Right kidney (tissue), 9 donors: ENCODE results near the gene CLOCK.
"Not testable (repeated sequence)": the region's sequence is repeated elsewhere in the genome, so short reads cannot be mapped to it uniquely, and the experiment has no call there.

ENCODE experiments used
- DNase-seq: peaks from one replicate; pipeline ENCODE4 v3.0.0-alpha.2; 2016
- long read RNA-seq, 8 donors: transcript quantifications; one replicate each; lab custom pipeline, GENCODE V29; 2026

The CLOCK gene
- long read RNA-seq, donor 1, result 0 reads
- long read RNA-seq, donor 2, partial matches to known transcripts, result 0 of 1 reads
- long read RNA-seq, donor 2, other reads (novel, unspliced or antisense), result 0 of 1 reads
- long read RNA-seq, donor 3, result 0 reads
- long read RNA-seq, donor 4, partial matches to known transcripts, result 0 of 2 reads
- long read RNA-seq, donor 4, other reads (novel, unspliced or antisense), result 0 of 2 reads
- long read RNA-seq, donor 5, result 0 reads
- long read RNA-seq, donor 6, result 0 reads
- long read RNA-seq, donor 7, partial matches to known transcripts, result 5 of 5 reads
- long read RNA-seq, donor 7, other reads (novel, unspliced or antisense), result 0 of 5 reads
- long read RNA-seq, donor 8, result 0 reads

GRCh38 chr4:55546756-55547465 lies at the start of gene CLOCK:
TSS of gene CLOCK (minus strand) at chr4:55546909. CDS start at chr4:55482785, 64,124 bp downstream.
- peak; percentile 100 for DNase-seq

DNA sequence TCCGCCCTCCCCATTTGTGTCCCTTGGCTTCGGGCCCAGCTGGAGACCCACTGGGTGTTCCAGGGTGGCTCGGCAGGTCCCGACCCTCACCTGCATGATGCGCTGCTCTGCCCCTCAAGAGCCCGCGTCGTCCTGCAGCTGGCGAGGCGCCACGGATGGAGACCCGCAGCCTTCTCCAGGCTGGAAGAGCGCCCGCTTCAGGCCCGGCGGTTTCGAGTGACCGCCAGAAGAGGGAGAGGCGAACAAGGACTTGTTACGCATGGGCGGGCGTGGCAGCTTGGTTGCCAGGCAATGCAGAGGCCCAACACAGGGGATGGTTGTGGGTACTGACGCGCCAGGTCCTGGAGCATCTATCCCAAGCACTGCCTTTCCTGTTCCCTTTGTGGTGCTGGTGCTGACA lies 45.3 kb upstream of the CLOCK start, which contains the start of gene PDCL2:
PDCL2 (minus strand) TSS at position 232 of the 400 bp plus-strand sequence; CDS start at position 96, 136 bp downstream.
- DNase-seq, result no peak

- no peak for DNase-seq
These were observed 41.5 kb upstream of the CLOCK start for GRCh38 chr4:55588160-55588559.

GRCh38 chr4:55582773-55583172 lies 36.1 kb upstream of the CLOCK start:
- DNase-seq, result not testable (repeated sequence)

- DNase-seq, result no peak
These were observed 31.8 kb upstream of the CLOCK start for GRCh38 chr4:55578341-55579010.

GRCh38 chr4:55575513-55575912 lies 28.8 kb upstream of the CLOCK start:
- no peak for DNase-seq

DNA sequence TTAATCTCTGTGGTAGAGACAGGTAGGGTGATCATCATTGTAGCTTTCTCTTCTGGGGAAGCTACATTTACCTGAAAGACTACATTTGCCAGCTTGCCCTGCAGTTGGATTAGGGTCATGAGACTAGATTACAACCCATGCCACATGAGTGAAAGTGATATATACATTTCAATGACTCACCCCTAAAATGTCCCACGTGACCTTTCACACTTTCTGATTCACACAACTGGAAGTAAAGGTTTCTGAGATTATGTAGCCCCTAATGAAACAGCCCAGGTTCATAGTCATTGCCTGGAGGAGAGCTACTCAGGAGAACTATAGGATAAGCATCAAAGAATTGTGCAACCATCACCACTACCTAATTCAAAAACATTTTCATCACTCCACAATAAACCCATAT lies 27.5 kb upstream of the CLOCK start:
- DNase-seq, result no peak

- no peak for DNase-seq
These were observed 25.1 kb upstream of the CLOCK start for GRCh38 chr4:55571806-55572205.

DNA sequence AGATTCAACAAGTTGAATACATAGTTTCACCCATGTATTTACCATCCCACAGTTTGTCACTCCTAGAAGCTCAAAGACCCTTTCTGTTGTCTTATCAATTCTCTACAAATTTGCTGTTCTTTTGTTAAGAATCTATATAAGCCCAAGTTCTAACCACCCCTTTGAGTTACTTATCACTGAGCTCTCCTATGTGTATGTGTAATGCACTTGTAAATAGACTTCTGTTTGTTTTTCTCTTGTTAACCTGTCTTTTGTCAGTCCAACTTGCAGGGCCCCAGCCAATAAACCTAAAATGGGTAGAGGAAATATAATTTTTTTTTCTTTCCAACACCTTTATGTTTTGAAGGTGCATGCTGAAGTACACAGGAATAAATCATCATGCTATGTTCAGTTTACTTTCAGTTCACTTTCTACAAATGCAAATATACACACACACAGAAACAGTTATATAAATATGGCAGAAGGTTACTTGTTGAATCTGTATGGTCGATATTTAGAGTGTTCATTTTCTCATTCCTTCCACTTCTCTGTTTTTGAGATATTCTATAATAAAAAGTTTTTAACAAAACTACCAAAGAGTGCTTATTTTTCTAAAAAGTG lies 22.3 kb upstream of the CLOCK start:
- no peak for DNase-seq

- DNase-seq, result no peak
These were observed 15.2 kb upstream of the CLOCK start for GRCh38 chr4:55561889-55562288.

- DNase-seq, result no peak
These were observed 13.4 kb upstream of the CLOCK start for GRCh38 chr4:55560096-55560495.

GRCh38 chr4:55554453-55555030 lies 7.8 kb upstream of the CLOCK start:
- DNase-seq, result no peak

DNA sequence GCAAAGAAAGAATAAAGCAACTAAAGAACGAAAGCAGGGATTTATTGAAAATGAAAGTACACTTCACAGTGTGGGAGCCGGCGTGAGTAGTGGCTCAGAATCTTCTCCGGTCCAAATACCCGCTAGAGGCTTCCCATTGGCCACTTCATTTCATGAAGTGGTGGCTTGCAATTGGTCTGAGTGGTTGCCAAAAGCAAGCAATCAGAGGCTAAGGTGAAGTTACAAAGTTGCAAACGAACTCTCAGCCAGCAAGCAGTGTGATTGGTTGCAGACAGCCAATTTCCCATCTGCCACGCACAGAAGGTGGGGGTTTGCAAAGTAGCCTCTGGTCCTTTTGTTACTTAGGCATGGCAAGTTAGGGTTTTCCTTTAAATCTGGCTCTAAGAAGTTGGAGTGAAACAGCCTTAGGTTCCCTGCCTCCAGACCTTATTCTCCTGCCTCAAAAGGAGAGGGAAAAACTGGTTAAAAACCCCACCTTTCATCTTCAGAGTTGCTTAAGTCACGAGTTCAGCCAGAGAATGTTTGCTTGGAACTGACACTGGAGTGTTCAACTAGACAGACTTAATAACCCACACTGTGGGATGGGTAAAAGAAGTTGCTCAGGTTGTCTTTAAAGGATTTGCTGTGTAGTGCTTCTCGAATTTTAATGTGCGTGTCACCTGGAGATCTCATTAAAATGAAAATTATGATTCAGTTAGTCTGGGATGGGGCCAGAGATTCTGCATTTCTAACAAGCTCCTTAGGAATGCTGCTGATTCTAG lies 6.9 kb upstream of the CLOCK start:
- DNase-seq, result no peak

GRCh38 chr4:55551964-55552363 lies 5.3 kb upstream of the CLOCK start:
- not testable (repeated sequence) for DNase-seq

- DNase-seq, result no peak
These were observed 3.2 kb upstream of the CLOCK start for GRCh38 chr4:55549888-55550287.

DNA sequence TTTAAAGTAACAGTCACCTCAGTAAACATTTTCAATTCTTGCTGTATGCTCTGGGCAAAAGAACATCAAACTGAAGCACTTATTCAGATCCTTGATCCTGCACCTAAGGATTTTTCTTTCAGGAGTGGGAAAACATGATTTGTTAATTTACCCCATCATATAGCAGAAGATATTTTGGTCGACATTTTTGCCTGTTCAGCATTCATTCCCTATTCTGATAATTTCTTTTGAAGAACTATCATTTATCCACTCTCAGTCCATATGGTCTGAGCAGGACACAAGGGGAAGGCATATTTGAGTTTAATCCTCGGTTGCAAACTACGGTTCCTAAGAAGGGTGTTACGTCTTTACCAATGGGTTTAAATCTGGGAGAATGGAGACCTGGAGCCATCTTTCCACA lies 1.2 kb upstream of the CLOCK start:
- DNase-seq, result no peak

GRCh38 chr4:55547466-55547770 lies 709 bp upstream of the CLOCK start:
- no peak for DNase-seq

GRCh38 chr4:55546506-55546755 lies 278 bp downstream of the CLOCK start:
- no peak for DNase-seq

DNA sequence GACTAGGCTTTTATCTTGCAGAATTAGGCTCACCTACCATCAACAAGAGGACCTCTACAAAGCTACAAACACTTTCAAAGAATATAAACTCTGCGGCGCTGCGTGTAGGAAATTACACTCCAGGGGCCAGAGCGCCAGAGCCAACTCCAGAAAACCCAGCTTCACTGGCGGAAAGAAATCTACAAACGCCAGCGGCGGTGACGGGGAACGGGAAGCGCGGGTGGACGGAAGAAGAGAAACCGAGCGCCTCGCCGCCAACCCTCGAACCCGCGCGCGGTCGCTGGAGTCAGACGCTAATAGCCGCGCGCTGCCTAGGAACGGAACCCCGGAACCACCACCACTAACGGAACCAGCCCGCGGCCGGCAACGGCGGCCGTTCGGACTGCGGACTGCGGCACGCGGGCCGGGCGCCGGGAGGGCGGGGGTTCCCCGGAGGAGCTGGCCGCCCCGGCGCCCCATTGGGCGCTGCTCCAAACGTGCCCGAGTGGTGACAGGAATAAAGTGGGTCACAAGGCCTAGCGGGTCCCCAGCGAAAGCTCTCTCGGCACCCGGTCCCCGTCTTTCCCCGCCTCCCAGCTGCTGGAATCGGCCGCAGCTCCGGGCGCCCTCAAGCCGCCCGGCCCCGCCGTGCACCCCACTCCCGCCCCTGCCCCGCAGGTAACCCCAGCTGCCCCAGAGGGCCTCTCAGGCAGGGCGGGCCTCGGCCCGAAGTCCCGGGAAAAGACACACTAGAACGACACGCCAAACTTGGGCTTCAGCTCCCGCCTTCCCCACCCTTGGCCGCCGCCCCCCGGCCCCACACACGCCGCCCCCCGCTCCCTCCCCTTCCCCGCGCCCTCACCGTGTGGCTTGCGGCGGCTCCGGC lies 836 bp downstream of the CLOCK start:
- peak; percentile 94 for DNase-seq

DNA sequence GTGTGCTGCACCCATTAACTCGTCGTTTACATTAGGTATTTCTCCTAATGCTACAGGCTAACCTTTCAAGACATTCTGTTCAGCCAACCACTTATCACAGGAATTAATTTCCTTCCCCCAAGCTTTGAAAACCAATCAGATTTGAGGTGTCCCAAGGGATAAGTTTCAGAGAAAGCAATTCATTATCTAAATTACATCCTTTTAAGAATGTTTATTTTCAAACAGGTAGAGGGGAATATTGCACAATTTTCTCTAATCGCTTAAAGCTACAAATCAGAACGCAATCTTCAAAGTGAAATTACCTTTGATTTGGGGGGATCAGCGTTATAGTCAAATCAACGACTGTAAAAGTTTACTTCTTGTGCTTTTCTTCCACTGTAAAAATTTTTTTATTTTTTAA lies 1.6 kb downstream of the CLOCK start:
- no peak for DNase-seq

DNA sequence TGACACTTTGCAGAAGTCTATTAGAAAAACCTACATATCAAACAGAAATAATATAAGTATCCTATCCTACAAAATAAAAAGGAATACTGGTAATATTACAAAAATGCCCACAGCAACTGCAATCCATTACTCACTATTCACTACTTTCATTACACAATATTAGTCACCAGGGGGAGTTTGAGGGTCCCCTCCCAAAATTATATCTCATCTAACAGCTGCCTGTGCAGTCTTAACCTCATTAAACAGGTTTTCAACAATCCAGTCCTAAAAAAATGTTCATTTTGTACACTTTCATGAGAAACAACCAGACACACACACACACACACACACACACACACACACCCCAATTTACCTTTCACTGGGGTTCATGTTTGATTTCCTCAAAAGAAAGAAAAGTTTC lies 2.9 kb downstream of the CLOCK start:
- DNase-seq, result no peak
